ENCODE results near the gene CELF5.

- TF ChIP-seq YY1 (IDR thresholded peaks at IDR 0.05; ENCODE audit: extremely low read depth, insufficient replicate concordance, low read depth, low read length) (no peak), POLR2AphosphoS5 (IDR thresholded peaks at IDR 0.05; ENCODE audit: low read depth, low read length) (no peak), EZH2phosphoT487 (IDR thresholded peaks at IDR 0.05; ENCODE audit: borderline replicate concordance) (no peak), SIN3A (IDR thresholded peaks at IDR 0.05; ENCODE audit: low read depth) (no peak)
- TF ChIP-seq, protein P1, sequence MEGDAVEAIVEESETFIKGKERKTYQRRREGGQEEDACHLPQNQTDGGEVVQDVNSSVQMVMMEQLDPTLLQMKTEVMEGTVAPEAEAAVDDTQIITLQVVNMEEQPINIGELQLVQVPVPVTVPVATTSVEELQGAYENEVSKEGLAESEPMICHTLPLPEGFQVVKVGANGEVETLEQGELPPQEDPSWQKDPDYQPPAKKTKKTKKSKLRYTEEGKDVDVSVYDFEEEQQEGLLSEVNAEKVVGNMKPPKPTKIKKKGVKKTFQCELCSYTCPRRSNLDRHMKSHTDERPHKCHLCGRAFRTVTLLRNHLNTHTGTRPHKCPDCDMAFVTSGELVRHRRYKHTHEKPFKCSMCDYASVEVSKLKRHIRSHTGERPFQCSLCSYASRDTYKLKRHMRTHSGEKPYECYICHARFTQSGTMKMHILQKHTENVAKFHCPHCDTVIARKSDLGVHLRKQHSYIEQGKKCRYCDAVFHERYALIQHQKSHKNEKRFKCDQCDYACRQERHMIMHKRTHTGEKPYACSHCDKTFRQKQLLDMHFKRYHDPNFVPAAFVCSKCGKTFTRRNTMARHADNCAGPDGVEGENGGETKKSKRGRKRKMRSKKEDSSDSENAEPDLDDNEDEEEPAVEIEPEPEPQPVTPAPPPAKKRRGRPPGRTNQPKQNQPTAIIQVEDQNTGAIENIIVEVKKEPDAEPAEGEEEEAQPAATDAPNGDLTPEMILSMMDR (IDR thresholded peaks at IDR 0.05 in 2 of 3, conservative IDR thresholded peaks at IDR 0.05 in 1 of 3; ENCODE audit: borderline replicate concordance in 1 of 3, insufficient read depth in 1 of 3, low read depth in 2 of 3, low read length in 2 of 3) = no peak
Observed at GRCh38 chr19:3208317-3209207, 15.9 kb upstream of the CELF5 start.

Data from HCT116 (cell line).